HG03439 (cell line): ENCODE results near the gene SOX13.
"Not testable (repeated sequence)": the region's sequence is repeated elsewhere in the genome, so short reads cannot be mapped to it uniquely, and the experiment has no call there.

Source experiments
- ATAC-seq: cut with Tn5 transposase; IDR thresholded peaks from one replicate; pipeline ENCODE4 v1.9.1; 2021; ENCODE audit warnings: mild to moderate bottlenecking, moderate library complexity; ENCODE audit not compliant: unreplicated experiment

The SOX13 gene

DNA sequence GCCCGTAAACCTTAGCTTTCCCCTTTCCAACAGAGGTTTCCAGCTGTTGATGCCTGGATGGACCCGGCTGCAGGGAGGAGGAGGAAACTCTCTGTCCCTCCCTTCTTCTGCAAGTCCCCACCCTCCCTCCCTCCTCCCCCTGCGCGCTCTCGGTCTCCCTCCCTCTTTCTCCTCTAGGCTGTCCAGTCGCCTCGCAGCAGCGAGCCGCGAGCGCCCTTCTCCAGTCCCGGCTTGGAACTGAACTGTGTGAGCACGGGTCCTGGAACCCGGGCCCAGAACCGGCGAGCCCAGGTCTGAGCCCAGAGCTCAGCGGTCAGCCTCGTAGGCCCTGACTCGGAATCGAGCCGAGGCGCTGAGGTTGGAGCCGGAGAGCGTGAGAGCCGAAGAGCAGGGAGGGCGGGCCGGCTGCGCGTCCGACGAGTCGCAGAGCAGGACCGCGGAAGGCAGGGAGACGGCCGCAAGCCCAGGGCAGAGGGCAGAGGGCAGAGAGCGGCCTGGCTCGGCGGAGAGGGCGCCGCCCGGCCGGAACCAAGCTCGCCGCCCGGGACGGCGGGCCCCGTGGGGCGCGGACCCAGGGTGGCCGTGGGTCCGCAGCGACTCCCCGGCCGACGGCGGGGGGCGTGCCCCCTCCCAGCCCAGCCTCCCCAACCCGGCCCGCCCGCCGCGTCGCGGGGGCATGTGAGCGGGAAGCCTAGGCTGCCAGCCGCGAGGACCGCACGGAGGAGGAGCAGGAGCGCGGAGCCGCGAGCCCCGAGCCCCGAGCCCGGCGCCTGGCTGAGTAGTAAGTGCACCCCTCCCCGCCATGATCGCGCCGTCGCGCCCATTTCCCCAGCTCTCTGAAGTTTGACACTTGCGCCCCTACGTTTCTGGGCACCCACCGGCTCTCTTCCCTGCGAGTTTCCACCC lies at the start of gene SOX13:
SOX13 (plus strand) TSS at position 185 of the 906 bp plus-strand sequence. CDS start 39,801 bp downstream, outside the sequence.
- no peak for ATAC-seq

DNA sequence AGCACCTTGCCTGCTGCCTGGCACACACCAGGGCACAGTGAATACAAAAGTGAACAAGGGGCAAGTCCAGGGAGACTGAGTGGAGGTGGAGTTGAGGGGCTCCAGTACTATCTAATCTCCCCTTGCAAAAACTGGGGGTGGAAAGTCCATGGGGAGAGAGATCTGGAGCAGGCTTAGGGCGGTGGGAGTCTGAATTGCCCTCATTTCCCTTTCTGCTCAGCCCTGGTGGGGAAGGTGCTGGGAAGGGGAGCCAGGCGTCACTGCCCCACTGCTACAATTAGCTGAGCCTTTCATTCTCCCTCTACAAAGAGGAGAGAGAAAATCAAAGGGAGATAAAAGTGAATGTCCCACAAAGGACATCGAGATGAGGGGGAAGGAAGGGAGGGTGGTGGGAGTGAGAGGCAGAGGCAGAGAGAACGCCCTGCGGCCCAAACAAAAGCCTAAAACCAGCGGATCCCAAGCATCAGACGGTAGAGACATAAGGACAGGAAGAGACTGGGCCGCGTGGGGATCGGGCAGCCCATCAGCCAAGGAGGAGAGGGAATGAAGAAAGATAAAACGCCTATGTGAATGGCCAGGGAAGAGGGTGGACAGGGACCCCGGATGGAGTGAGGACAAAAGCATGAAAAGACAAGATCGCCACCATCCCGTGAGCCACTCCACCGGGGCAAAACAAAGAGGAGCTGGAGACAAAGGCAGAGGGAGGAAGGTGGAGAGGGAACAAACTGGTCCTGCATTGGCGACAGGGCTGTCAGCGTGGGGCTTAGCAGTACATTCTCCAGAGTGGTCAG lies 46.8 kb upstream of the SOX13 start:
- no peak for ATAC-seq

DNA sequence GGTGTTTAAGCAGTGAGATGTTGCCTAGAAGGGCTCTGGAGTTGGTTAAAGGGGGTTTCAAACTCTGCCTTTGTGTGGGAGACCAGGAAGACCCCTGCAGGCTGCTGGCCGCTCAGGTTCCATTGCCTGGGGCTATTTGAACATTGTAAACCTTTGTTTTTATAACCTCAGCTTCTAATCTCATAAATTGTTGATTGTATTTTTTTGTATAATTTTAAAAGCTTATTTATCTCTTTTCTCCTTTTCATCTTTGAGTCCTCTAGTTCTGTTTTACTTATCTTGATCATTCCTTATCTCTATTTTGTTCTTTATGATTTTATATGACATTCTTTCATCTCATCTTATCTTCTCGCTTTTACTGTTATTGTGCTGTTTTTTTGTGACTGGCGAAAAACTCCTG lies 45.5 kb upstream of the SOX13 start:
- no peak for ATAC-seq

DNA sequence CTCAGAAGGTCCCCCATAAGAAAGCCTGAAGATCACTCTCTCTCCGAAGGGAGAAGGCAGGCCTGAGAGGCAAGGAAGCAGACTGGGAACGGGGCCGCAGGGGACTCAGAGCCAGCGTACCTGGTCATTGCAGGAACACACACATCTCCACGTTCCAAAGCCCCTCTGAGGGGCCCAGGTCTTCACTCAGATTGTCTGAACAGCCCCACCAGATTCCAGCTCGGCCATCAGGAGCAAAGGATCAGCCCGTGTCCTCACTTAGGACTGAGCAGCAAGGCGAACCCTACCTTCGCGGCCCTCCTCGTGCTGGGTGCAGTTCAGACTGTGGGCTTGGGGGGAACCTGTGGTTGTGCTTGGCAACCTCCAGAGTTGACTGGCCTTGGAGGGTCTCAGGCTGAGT lies 43.9 kb upstream of the SOX13 start:
- no peak for ATAC-seq

DNA sequence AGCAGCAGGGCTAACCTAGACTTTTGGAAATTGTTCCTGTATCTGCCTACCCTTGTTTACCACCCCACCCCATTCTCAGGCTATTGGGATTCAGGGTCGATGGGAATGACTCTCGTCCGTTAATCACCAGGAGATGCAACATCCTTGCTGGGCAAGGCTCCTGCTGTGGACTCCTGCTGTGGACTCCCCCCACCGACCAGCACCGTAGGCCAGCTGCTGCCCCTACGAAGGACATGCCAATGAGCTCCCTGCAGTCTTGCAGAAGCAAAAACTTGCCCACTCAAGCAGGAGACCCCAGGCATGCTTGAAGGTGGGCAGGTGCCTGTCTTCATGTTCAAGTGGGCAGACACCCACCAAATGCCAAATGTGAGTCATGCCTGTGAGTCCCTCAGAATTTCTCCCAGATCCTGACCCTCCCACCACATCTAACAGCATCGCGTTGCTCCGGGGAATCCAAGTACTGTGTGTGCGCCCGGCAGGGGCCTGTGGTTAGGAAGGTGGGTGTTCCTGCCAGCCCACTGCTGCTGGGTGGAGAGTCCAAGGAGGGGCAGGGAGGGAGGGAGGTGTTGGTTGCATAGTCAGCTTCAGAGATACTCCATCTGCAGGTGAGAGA lies 41.7 kb upstream of the SOX13 start:
- ATAC-seq = no peak

DNA sequence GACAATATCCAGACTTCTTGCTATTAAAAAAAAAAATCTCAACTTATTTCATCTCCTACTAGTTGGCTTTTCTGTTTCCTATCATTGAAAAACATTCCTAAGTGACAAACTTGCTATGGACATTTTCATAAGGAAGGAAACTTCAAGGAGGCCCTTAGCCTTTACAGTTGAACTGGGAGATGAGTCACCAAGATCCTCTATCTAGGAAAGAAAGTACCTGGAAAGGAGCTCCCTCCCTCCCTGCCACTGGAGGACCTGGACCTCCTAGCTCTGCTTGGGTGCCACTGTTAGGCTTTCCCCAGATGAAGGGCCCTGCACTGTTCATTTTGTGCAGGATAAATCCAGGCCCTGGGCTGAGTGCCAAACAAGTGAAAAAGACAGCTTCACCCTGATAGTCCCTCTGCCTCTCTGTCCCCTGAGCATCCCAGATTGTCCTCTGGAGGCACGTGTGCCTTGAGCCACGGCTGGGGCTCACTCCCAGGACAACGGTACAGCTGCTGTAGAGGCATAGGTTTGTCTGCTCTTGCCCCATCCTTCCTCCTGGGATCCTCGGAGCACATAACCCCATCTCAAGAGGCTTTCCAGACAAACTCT lies 40.2 kb upstream of the SOX13 start:
- ATAC-seq = no peak

DNA sequence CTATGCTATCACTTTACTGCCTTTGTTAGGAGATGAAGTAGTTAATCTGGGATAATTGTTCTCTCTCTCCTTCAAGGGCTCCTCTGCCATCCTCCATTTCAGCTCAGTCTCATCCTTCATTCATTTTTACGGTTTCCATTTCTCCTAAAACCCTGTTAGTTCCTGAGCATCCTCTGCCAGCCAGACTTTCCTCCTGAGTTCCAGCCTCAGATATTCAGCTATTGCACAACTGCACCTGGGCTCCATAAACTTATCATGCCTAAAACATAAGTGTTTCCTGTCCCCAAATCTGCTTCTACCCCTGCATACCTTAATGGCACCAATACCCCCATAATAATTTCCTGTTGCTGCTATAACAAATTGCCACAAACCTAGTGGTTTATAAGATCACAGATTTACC lies 39.6 kb upstream of the SOX13 start:
- no peak for ATAC-seq

DNA sequence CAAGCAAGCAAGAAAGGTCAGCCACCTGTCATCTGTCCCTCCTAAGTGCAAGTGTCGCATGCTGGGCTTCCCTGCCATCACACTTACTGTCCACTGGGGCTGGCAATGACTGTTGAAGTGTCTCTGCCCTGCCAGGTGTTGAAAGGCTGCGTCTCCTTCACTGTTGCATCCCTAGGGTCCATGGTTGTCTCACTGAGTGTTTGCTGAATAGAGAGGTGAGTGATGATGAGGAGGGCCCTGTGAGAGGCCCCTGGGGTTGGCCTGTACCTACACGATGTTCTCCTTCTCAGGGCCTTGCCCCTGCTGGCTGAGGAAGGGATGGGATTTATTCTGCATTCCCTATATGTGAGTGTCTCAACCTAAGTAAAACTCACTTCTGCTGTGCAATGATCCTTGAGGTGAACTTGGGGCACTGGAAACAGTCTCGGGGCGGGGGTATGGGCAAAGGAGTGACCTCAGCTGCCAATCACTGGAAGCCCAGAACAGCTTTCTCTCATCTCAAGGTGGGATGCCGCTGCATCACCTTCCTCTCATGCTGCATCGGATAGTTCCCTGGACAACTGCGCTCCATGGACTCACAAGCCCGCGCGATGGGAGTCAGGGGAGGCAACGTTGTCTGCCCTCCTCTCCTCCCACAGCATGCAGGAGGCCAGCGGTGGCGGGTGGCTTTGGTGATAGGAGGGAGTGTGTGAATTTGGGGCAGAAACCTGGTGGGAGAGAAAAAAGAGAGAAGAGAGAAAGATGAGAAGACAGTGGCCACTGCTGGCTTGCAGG lies 35.8 kb upstream of the SOX13 start:
- ATAC-seq = no peak

DNA sequence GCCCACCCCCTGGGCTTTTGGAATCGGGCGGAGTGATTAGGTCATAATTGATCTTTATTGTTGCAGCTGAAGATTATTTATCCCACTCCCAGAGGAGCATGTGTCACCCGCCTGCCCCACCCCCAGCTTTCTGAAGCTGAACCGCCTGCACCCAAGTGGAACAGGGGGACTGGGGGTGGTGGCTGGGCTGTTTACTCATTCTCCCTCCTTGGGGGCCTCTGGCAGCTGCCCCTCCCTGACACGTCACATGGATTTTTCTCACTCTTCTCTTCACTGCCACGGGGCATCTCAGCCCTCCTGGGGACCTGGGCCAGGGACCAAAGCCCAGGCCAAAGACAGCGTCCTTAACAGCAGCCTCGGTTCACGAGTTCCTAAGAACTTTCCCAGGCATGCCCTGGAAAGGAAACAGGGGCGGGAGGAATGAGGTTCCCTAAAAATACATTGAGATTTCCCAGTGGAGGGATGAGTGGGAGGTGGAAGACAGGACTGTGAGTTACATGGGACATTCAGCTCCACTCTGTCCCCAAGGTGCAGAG lies 31.6 kb upstream of the SOX13 start:
- no peak for ATAC-seq

DNA sequence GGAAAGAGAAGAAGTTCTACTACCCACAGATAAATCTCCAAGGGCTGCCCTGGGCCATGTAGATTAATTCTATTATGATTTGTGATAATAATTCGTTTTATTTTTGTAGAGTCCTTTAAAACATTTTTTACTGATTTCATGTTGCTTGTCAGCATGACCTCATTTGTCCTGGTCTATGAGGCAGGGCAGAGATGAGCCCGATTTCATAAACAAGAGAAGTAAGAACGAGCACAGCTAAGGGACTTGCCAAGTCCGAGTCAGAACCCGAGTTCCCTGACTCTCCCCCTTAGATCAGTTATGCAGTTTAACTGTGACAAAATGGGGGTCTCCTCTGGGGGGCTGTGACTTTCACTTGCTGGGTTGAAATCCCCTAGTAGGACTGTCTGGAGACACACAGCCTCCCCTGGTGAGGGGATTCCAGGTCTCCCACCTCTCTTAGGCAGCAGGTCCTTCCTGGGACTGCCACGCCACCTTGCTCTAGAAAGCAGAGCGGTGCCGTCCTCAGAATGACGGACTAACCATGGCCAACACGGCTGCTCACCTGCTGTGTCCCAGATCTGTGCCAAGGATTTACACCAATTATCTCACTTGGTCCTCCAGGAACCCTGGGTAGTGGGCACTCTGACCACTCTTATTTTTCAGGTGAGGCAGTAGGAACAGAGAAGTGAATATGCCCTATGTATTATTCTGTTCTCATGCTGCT lies 31.0 kb upstream of the SOX13 start:
- no peak for ATAC-seq

DNA sequence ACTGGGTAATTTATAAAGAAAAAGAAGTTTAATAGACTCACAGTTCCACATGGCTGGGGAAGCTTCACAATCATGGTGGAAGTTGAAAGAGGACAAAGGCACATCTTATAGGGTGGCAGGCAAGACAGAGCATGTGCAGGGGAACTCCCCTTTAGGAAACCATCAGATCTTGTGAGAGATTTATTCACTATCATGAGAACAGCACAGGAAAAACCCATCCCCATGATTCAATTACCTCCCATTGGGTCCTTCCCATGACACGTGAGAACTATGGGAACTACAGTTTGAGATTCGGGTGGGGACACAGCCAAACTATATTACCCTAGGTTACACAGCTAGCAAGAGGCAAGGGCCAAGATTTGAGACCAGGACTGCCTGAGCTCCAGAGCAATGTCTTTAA lies 30.4 kb upstream of the SOX13 start:
- no peak for ATAC-seq

DNA sequence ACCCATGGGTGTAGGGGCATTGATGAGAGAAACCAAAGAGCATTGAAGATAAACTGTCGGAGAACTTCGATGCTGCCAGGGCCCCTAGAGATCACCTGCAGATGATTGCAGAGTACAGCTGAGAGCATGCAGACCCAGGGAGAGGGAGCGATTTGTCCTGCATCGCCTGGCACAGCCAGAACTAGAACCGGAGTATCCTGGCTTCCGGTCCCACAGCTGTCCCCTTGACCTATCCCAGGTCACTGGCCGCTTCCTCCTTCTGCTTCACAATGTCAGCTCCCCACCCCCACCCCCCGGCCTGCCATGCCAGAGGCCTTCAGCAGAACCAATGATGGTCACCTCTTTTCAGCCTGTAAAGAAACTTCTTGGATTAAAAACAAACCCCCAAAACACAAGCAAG lies 29.2 kb upstream of the SOX13 start:
- no peak for ATAC-seq

DNA sequence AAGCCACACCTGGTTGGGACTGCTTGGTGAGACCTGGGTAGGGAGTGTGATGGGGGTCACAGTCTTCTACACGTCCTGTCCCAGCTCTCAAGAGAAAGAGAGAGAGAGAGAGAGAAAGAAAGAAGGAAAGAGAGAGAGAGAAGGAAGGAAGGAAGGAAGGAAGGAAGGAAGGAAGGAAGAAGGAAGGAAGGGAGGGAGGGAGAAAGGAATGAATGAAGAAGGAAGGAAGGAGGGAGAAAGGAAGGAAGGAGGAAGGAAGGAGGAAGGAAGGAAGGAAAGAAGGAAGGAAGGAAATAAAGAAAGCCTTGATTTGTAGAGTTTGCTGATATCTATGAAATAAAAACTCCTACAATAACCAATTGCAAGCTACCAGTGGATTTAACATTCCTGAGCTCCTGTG lies 28.5 kb upstream of the SOX13 start:
- no peak for ATAC-seq

DNA sequence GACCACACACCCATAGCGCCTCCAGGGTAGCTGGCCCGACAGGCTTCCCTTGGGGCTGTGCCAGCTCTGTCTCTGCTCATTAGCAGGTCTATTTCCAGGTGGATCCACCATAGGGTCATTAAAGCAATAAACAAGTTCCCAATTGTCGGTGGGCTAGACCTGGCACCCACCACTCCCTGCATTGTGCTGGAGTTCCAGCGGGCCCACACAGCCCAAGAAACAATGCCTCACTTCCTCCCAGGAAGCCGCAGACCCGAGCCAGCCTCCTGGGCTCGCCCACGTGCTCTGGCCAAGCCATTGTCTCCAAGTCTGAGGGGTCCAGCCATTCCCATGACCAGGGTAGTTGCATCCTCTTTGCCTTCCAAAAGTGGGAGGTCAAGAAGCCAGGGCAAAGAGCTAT lies 27.5 kb upstream of the SOX13 start:
- no peak for ATAC-seq

DNA sequence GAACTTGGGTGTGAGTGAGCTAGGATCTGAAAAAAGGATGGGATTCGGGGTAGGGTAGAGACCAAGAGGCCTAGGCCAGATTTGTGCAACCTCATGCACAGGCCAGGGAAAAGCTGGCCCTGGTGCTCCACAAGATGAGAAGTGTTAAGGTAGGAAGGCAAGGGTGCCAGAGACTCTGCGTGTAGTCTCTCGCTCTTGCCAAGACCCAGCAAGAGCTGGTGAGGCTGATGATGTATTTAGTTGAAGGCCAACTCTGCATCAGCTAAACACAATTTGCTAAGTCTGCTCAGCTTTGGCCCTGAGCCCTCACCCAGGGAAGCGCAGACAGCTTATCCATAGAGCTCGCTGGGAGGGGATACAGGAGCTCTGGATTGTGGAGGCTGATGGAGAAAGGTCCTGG lies 26.6 kb upstream of the SOX13 start:
- ATAC-seq = no peak

DNA sequence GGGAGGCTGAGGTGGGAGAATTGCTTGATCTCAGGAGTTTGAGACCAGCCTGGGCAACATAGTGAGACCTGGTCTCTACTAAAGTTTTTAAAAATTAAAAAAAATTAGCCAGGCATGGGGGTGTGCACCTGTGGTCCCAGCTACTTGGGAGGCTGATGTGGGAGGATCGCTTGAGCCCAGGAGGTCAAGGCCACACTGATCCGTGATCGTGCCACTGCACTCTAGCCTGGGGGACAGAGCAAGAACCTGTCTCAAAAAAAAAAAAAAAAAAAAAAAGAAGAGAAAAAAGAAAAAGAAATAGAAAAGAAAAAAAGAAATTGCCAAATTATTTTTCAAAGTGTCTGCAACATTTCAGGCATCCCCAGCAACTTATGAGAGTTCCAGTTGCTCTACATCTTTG lies 24.1 kb upstream of the SOX13 start:
- not testable (repeated sequence) for ATAC-seq

DNA sequence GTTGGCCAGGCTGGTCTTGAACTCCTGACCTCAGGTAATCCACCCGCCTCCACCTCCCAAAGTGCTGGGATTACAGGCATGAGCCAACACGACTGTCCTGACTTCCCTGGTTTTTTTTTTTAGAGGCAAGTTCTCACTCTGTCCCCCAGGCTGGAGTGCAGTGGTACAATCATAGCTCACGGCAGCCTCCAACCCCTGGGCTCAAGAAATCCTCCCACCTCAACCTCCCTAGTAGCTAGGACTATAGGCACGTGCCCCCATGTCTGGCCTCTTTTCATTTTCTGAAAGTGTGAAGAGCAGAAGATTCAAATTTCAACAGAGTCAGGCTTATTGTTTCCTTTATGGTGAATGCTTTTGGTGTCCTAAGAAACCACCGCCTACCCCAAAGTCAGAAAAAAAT lies 21.7 kb upstream of the SOX13 start:
- ATAC-seq = no peak

DNA sequence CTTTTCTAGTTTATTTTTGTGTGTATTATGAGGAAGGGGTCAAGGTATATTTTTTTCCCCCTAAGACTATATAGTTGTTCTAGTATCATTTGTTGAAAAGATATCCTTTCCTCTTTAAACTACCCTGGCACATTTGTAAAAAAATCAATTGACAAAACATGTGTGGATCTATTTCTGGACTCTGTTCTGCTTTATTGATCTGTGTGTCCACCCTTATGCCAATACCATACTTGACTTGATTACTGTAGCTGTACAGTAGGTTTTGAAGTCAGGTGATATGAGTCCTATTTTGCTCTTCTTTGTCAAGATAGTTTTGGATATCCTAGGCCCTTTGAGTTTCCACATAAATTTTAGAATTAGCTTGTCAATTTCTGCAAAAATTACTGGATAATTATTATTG lies 21.2 kb upstream of the SOX13 start:
- no peak for ATAC-seq

DNA sequence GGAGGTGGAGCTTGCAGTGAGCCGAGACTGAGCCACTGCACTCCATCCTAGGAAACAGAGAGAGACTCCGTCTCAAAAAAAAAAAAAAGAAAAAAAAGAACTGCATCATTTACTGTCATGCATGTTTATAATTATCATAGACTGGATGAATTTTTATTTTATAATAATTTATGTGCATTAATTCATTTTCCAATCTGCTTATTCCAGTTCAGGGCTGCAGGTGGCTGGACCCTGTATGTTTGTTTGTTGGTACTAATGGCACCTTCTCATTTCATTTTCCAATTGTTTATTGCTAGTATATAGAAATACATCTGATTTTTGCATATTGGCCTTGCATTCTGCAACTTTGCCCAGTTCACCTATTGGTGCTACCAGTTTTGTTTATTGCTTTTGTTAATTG lies 19.0 kb upstream of the SOX13 start:
- ATAC-seq = no peak

DNA sequence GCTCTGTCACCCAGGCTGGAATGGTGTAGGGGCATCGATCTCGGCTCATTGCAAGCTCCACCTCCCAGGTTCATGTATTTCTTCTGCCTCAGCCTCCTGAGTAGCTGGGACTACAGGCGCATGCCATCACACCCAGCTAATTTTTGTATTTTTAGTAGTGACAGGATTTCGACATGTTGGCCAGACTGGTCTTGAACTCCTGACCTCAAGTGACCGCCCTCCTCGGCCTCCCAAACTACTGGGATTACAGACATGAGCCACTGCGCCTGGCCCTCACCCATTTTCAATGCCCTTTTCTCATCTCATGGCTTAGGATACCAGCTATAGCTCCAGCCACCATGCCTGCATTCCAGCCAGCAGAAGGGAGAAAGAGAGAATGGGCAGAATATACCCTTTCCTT lies 12.9 kb upstream of the SOX13 start:
- ATAC-seq = no peak
